OCI-LY1 (cell line): ENCODE measurements around the gene KIF14.

Source experiments
- H2AFZ ChIP-seq: fragments of 200-600 bp; sonication (generic), shearing (Covaris generic); 2 replicates; pipeline ENCODE4 v1.6.0; 2014; ENCODE audit warnings: antibody characterized with exemption, mild to moderate bottlenecking, low read length
- H3F3A ChIP-seq: fragments of 200-600 bp; sonication (generic), shearing (Covaris generic); 2 replicates; pipeline ENCODE4 v1.6.0; 2014; ENCODE audit warnings: mild to moderate bottlenecking, antibody characterized with exemption, low read length, moderate library complexity; ENCODE audit not compliant: insufficient read depth
- H3K27ac ChIP-seq: fragments of 200-600 bp; sonication (generic); 2 replicates; pipeline ENCODE4 v1.5.1; 2014; ENCODE audit warnings: low read length, mixed run types, mild to moderate bottlenecking, low read depth; ENCODE audit not compliant: poor library complexity, severe bottlenecking
- H3K27me3 ChIP-seq: fragments of 200-600 bp; sonication (generic); 2 replicates; pipeline ENCODE4 v1.6.0; 2014; ENCODE audit warnings: antibody characterized with exemption, mild to moderate bottlenecking, low read length, moderate library complexity; ENCODE audit not compliant: insufficient read depth
- H3K36me3 ChIP-seq: fragments of 200-600 bp; sonication (generic); 2 replicates; pipeline ENCODE4 v1.6.1; 2014; ENCODE audit warnings: mild to moderate bottlenecking, antibody characterized with exemption, low read length, moderate library complexity, mixed read lengths; ENCODE audit not compliant: insufficient read depth
- H3K4me1 ChIP-seq: fragments of 200-600 bp; sonication (generic); 2 replicates; pipeline ENCODE4 v1.5.1; 2014; ENCODE audit warnings: mild to moderate bottlenecking, low read length, moderate library complexity; ENCODE audit not compliant: insufficient read depth, severe bottlenecking
- H3K4me2 ChIP-seq: fragments of 200-600 bp; sonication (generic), shearing (Covaris generic); 2 replicates; pipeline ENCODE4 v1.6.1; 2014; ENCODE audit warnings: low read length
- H3K4me3 ChIP-seq: fragments of 200-600 bp; sonication (generic); 2 replicates; pipeline ENCODE4 v1.5.1; 2014; ENCODE audit warnings: low read length, low read depth, mild to moderate bottlenecking, mixed read lengths; ENCODE audit not compliant: poor library complexity, severe bottlenecking
- H3K79me2 ChIP-seq: fragments of 200-600 bp; shearing (Covaris generic); 2 replicates; pipeline ENCODE4 v1.6.1; 2016; ENCODE audit warnings: mixed run types, low read length, mixed read lengths; ENCODE audit not compliant: insufficient read depth
- H3K9ac ChIP-seq: fragments of 200-600 bp; sonication (generic), shearing (Covaris generic); 2 replicates; pipeline ENCODE4 v1.6.1; 2014; ENCODE audit warnings: mild to moderate bottlenecking, low read length, mixed read lengths
- H3K9me2 ChIP-seq: fragments of 200-600 bp; sonication (generic), shearing (Covaris generic); 2 replicates; pipeline ENCODE4 v1.6.1; 2014; ENCODE audit warnings: low read depth, mild to moderate bottlenecking, low read length, mixed read lengths
- H3K9me3 ChIP-seq: fragments of 200-600 bp; shearing (Covaris generic); 2 replicates; pipeline ENCODE4 v1.6.1; 2014; ENCODE audit warnings: low read length, mixed read lengths
- H4K20me1 ChIP-seq: fragments of 200-600 bp; sonication (generic), shearing (Covaris generic); 2 replicates; pipeline ENCODE4 v1.6.0; 2016; ENCODE audit warnings: mild to moderate bottlenecking, low read length; ENCODE audit not compliant: insufficient read depth
- EZH2 ChIP-seq: fragments of 200-600 bp; sonication (generic), shearing (Covaris generic); IDR thresholded peaks from 2 replicates; pipeline ENCODE4 v1.8.0; 2017; ENCODE audit warnings: borderline replicate concordance, mixed run types, mild to moderate bottlenecking, antibody characterized with exemption, low read length, moderate library complexity, mixed read lengths
- TF ChIP-seq, protein P1 (sequence below): fragments of 200-600 bp; sonication (generic), shearing (Covaris generic); IDR thresholded peaks from 2 replicates; pipeline ENCODE4 v1.5.1; 2017; ENCODE audit warnings: mild to moderate bottlenecking, antibody characterized with exemption, low read length, moderate library complexity, mixed read lengths

KIF14 gene

DNA sequence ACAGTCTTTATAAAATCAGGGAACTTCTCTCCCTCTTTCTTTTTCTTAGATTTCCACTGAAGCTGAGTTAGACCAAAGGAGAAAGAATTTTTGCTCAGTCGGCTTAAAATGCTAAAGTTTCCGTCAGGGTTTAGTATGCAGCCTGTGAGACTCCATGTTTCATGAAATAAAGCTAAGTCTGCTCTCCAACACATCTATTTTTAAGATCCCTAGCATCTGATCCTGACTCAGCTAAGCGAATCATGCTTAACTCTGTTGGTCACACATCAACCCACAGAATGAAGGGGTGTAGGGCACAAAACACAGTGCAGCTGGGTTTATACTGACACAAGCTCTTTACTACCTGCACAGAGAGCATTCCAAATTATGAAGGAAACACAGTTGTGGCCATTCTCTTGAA is 108.4 kb downstream of the KIF14 start:
- Histone ChIP-seq H2AFZ (no peak overlapping the region), H3K4me3 (no peak overlapping the region), H3K27ac (no peak overlapping the region), H3K79me2 (no peaks in the 10 kb centered on the region), H4K20me1 (no peaks in the 10 kb centered on the region), H3K36me3 (no peaks in the 10 kb centered on the region), H3K27me3 (no peaks in the 10 kb centered on the region), H3K9me3 (no peaks in the 10 kb centered on the region), H3K9ac (no peak overlapping the region), H3K4me2 (no peak overlapping the region), H3K4me1 (no peaks in the 10 kb centered on the region), H3F3A (no peaks in the 10 kb centered on the region), H3K9me2 (no peaks in the 10 kb centered on the region)
- TF ChIP-seq, protein P1, sequence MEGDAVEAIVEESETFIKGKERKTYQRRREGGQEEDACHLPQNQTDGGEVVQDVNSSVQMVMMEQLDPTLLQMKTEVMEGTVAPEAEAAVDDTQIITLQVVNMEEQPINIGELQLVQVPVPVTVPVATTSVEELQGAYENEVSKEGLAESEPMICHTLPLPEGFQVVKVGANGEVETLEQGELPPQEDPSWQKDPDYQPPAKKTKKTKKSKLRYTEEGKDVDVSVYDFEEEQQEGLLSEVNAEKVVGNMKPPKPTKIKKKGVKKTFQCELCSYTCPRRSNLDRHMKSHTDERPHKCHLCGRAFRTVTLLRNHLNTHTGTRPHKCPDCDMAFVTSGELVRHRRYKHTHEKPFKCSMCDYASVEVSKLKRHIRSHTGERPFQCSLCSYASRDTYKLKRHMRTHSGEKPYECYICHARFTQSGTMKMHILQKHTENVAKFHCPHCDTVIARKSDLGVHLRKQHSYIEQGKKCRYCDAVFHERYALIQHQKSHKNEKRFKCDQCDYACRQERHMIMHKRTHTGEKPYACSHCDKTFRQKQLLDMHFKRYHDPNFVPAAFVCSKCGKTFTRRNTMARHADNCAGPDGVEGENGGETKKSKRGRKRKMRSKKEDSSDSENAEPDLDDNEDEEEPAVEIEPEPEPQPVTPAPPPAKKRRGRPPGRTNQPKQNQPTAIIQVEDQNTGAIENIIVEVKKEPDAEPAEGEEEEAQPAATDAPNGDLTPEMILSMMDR, result no peak
- no peak for TF ChIP-seq EZH2

DNA sequence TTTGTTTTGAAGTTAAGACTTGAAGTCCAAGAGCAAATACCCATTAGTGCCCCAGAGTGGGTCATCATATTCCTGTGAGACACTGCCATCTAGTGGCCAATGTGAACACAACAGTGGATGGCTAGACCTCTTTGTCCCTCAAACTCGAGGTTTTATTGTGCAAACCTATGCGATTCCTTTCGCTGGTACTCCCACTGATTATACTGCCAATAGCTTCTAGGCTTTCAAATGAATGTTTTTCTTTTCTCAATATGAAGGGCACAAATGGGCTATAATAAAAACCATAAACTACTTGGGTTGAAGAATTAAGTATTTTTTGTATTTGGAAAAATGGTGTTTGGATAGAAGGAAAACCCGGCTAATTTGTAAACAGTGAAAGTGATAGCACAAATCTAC is 110.3 kb downstream of the KIF14 start:
- no peaks in the 10 kb centered on the region for H3K4me1 ChIP-seq
- H3K9me2 ChIP-seq, result no peaks in the 10 kb centered on the region
- H3K27me3 ChIP-seq, result no peaks in the 10 kb centered on the region
- no peaks in the 10 kb centered on the region for H3K79me2 ChIP-seq
- no peaks in the 10 kb centered on the region for H3K9me3 ChIP-seq
- H3F3A ChIP-seq, result no peaks in the 10 kb centered on the region
- no peak overlapping the region for H3K9ac ChIP-seq
- H3K4me3 ChIP-seq, result no peak overlapping the region
- no peaks in the 10 kb centered on the region for H4K20me1 ChIP-seq
- H2AFZ ChIP-seq, result no peak overlapping the region
- H3K36me3 ChIP-seq, result no peaks in the 10 kb centered on the region
- H3K27ac ChIP-seq, result no peak overlapping the region
- TF ChIP-seq, protein P1, result peak; percentile 89
- no peak for TF ChIP-seq EZH2
- no peak overlapping the region for H3K4me2 ChIP-seq

DNA sequence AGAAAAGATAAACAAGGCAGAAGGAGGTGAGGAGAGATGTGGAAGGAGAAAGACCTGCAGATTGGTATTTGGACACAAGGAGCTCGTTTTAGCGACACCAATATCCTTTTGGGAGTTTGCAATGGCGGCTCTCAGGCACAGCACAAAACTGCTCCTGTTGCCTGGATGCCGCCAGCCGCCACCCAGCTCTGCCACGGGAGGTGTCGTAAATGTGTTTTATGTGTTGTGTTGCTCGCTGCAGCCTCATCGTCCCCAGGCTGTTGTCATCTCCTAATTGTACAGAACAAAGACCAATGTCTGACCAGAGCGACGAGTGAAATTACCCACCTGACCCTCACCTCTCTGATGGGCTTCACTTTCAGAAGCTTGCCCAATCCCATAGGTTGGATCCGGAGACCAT is 114.1 kb downstream of the KIF14 start:
- Histone ChIP-seq H3F3A (no peaks in the 10 kb centered on the region), H3K4me3 (no peak overlapping the region), H3K9me3 (no peaks in the 10 kb centered on the region), H3K79me2 (no peaks in the 10 kb centered on the region), H3K4me2 (no peak overlapping the region), H3K4me1 (no peaks in the 10 kb centered on the region), H3K27ac (no peak overlapping the region), H3K9ac (no peak overlapping the region), H3K9me2 (no peaks in the 10 kb centered on the region), H3K27me3 (no peaks in the 10 kb centered on the region), H3K36me3 (no peaks in the 10 kb centered on the region), H4K20me1 (no peaks in the 10 kb centered on the region), H2AFZ (no peak overlapping the region)
- TF ChIP-seq, protein P1, result no peak
- TF ChIP-seq EZH2, result no peak
